Astrocyte (in vitro differentiated cells and primary cell): Measurements from ENCODE around the gene SUV39H2. TPM values are rescaled to one million over a fixed set of nuclear protein-coding genes. Genes with fewer than 3 reads are reported as not detected.

Source experiments
- DNase-seq: peaks from one replicate; pipeline ENCODE4 v3.0.0-alpha.2; 2010; ENCODE audit warnings: low read depth
- FAIRE-seq: peaks from 2 replicates; lab custom pipeline; 2011; peaks lifted over from hg19 to GRCh38; lab: Jason Lieb, UNC
- H2AFZ ChIP-seq: 2 replicates; pipeline ENCODE4 v1.6.0; 2012; ENCODE audit warnings: low read depth, low read length, inconsistent platforms
- H3K27ac ChIP-seq: 2 replicates; pipeline ENCODE4 v1.5.1; 2011; ENCODE audit warnings: low read depth, low read length, inconsistent platforms
- H3K27me3 ChIP-seq: 2 replicates; pipeline ENCODE4 v1.6.0; 2011; ENCODE audit warnings: low read length, inconsistent platforms; ENCODE audit not compliant: insufficient read depth
- H3K36me3 ChIP-seq: 2 replicates; pipeline ENCODE4 v1.5.1; 2011; ENCODE audit warnings: low read length, inconsistent platforms; ENCODE audit not compliant: insufficient read depth
- H3K4me1 ChIP-seq: 2 replicates; pipeline ENCODE4 v1.5.1; 2011; ENCODE audit warnings: low read length, inconsistent platforms; ENCODE audit not compliant: insufficient read depth
- H3K4me2 ChIP-seq: 2 replicates; pipeline ENCODE4 v1.6.0; 2012; ENCODE audit warnings: low read length, inconsistent platforms
- H3K4me3 ChIP-seq: 2 replicates; pipeline ENCODE4 v1.5.1; 2011; ENCODE audit warnings: low read depth, mild to moderate bottlenecking, low read length, inconsistent platforms; ENCODE audit not compliant: insufficient read depth
- H3K79me2 ChIP-seq: 2 replicates; pipeline ENCODE4 v1.6.0; 2012; ENCODE audit warnings: mild to moderate bottlenecking, low read length, inconsistent platforms; ENCODE audit not compliant: insufficient read depth
- H3K9ac ChIP-seq: 2 replicates; pipeline ENCODE4 v1.6.0; 2012; ENCODE audit warnings: mild to moderate bottlenecking, low read length, inconsistent platforms
- H3K9me3 ChIP-seq: 2 replicates; pipeline ENCODE4 v1.5.1; 2012; ENCODE audit warnings: low read depth, mild to moderate bottlenecking, low read length, inconsistent platforms; ENCODE audit not compliant: insufficient read depth
- H4K20me1 ChIP-seq: 2 replicates; pipeline ENCODE4 v1.6.0; 2012; ENCODE audit warnings: low read length, inconsistent platforms; ENCODE audit not compliant: insufficient read depth
- H3K27ac Mint-ChIP-seq: one replicate; pipeline ENCODE4 v1.8.0; 2021; ENCODE audit warnings: mild to moderate bottlenecking, mixed read lengths; ENCODE audit not compliant: unreplicated experiment
- H3K27me3 Mint-ChIP-seq: one replicate; pipeline ENCODE4 v1.8.0; 2021; ENCODE audit warnings: low read depth, mixed read lengths; ENCODE audit not compliant: unreplicated experiment
- H3K36me3 Mint-ChIP-seq: one replicate; pipeline ENCODE4 v1.8.0; 2021; ENCODE audit warnings: low read depth, mixed read lengths; ENCODE audit not compliant: unreplicated experiment
- H3K4me1 Mint-ChIP-seq: one replicate; pipeline ENCODE4 v1.8.0; 2021; ENCODE audit warnings: low read depth, mixed read lengths; ENCODE audit not compliant: unreplicated experiment
- H3K4me3 Mint-ChIP-seq: one replicate; pipeline ENCODE4 v1.8.0; 2021; ENCODE audit warnings: mild to moderate bottlenecking, moderate library complexity, mixed read lengths; ENCODE audit not compliant: unreplicated experiment
- H3K9me3 Mint-ChIP-seq: one replicate; pipeline ENCODE4 v1.8.0; 2021; ENCODE audit warnings: mild to moderate bottlenecking, mixed read lengths; ENCODE audit not compliant: unreplicated experiment
- CTCF ChIP-seq: IDR thresholded peaks from 2 replicates; pipeline ENCODE4 v1.5.1; 2011; ENCODE audit warnings: low read depth, mild to moderate bottlenecking, inconsistent platforms, low read length, moderate library complexity; ENCODE audit not compliant: insufficient read depth
- EZH2 ChIP-seq: IDR thresholded peaks from 2 replicates; pipeline ENCODE4 v1.6.1; 2012; ENCODE audit warnings: mild to moderate bottlenecking, low read length, inconsistent platforms; ENCODE audit not compliant: insufficient read depth
- total RNA-seq: library from RNA; stranded (reverse); gene quantifications from 2 replicates; pipeline ENCODE4 v1.2.1, GENCODE V29; 2021

Gene SUV39H2
- total RNA-seq, 1 donor from 2014 or later = 10.6 TPM

DNA sequence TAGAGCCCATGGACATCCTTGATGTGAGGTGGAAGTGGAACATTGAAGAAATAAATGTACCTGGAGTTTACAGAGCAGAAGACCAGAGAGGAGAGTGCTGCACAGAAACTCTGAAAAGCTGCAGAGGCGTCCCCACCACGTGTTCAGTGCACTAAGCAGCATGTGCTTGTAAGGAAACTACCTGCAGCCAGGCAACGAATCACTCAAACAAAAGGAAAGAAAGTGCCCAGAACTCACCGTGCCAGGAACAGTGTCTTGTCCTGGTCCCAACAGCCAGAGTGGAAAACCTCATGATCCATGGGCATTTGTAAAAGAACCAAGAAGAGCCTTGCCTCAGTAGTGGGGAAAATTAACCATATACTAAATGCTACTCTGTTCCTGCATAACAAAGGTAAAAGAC lies 32.3 kb downstream of the SUV39H2 start:
- Histone ChIP-seq H2AFZ (no peak overlapping the region), H3K9ac (no peak overlapping the region), H4K20me1 (no peaks in the 10 kb centered on the region), H3K4me3 (no peak overlapping the region), H3K4me1 (no peaks in the 10 kb centered on the region), H3K27me3 (no peaks in the 10 kb centered on the region), H3K79me2 (peaks cover 3% of the 10 kb centered on the region), H3K36me3 (peaks cover 43% of the 10 kb centered on the region), H3K4me2 (no peak overlapping the region), H3K9me3 (no peaks in the 10 kb centered on the region), H3K27ac (no peak overlapping the region)
- Mint-ChIP-seq H3K4me1 (no peaks in the 10 kb centered on the region), H3K4me3 (no peak overlapping the region), H3K27ac (no peak overlapping the region), H3K9me3 (no peaks in the 10 kb centered on the region), H3K36me3 (peaks cover 36% of the 10 kb centered on the region), H3K27me3 (no peaks in the 10 kb centered on the region)
- no peak for DNase-seq
- TF ChIP-seq EZH2 = no peak
- TF ChIP-seq CTCF = no peak
- no peak for FAIRE-seq

- Mint-ChIP-seq H3K4me1 (no peaks in the 10 kb centered on the region), H3K4me3 (no peak overlapping the region), H3K36me3 (peaks cover 33% of the 10 kb centered on the region), H3K27ac (no peak overlapping the region), H3K9me3 (no peaks in the 10 kb centered on the region), H3K27me3 (no peaks in the 10 kb centered on the region)
- Histone ChIP-seq H3K27ac (no peak overlapping the region), H3K79me2 (peaks cover 3% of the 10 kb centered on the region), H3K4me3 (no peak overlapping the region), H4K20me1 (no peaks in the 10 kb centered on the region), H3K4me1 (no peaks in the 10 kb centered on the region), H3K36me3 (peaks cover 47% of the 10 kb centered on the region), H3K9me3 (peaks cover 1% of the 10 kb centered on the region), H3K4me2 (no peak overlapping the region), H3K27me3 (no peaks in the 10 kb centered on the region), H3K9ac (no peak overlapping the region), H2AFZ (no peak overlapping the region)
- DNase-seq (no peak), FAIRE-seq (peak; percentile 13)
- TF ChIP-seq CTCF (no peak), EZH2 (no peak)
Measured at GRCh38 chr10:14911801-14912200, 33.1 kb downstream of the SUV39H2 start.

- no peaks in the 10 kb centered on the region for H3K27me3 Mint-ChIP-seq
- Histone ChIP-seq H3K36me3 (peaks cover 52% of the 10 kb centered on the region), H3K4me3 (no peak overlapping the region), H3K79me2 (peaks cover 3% of the 10 kb centered on the region), H2AFZ (no peak overlapping the region), H3K27me3 (no peaks in the 10 kb centered on the region), H3K9me3 (peaks cover 8% of the 10 kb centered on the region), H3K4me1 (no peaks in the 10 kb centered on the region), H4K20me1 (no peaks in the 10 kb centered on the region), H3K27ac (no peak overlapping the region), H3K4me2 (no peak overlapping the region), H3K9ac (no peak overlapping the region)
- no peak overlapping the region for H3K4me3 Mint-ChIP-seq
- DNase-seq (no peak), FAIRE-seq (no peak)
- H3K9me3 Mint-ChIP-seq = no peaks in the 10 kb centered on the region
- no peak for TF ChIP-seq CTCF
- TF ChIP-seq EZH2 = no peak
- no peak overlapping the region for H3K27ac Mint-ChIP-seq
- peaks cover 31% of the 10 kb centered on the region for H3K36me3 Mint-ChIP-seq
- H3K4me1 Mint-ChIP-seq = peaks cover 5% of the 10 kb centered on the region
Measured at GRCh38 chr10:14916600-14916999, 37.9 kb downstream of the SUV39H2 start.
